MV-4-11 (cell line): ENCODE data around the gene PRKCH.

Experiments used
- DNase-seq: peaks from one replicate; lab custom pipeline; 2025; lab: John Stamatoyannopoulos, UW

Gene PRKCH

GRCh38 chr14:61589691-61590581, 268.6 kb downstream of the PRKCH start:
- no peak for DNase-seq

- peak; percentile 77 for DNase-seq
Measured at GRCh38 chr14:61591862-61592261, 270.5 kb downstream of the PRKCH start.

- DNase-seq = no peak
Measured at GRCh38 chr14:61593330-61593729, 272.0 kb downstream of the PRKCH start.

- DNase-seq = no peak
Measured at GRCh38 chr14:61596990-61597389, 275.6 kb downstream of the PRKCH start.

GRCh38 chr14:61598980-61599379, 277.6 kb downstream of the PRKCH start:
- DNase-seq = no peak

GRCh38 chr14:61599942-61600341, 278.6 kb downstream of the PRKCH start:
- DNase-seq = no peak
